ENCODE results near the gene BCS1L.

BCS1L gene, protein sequence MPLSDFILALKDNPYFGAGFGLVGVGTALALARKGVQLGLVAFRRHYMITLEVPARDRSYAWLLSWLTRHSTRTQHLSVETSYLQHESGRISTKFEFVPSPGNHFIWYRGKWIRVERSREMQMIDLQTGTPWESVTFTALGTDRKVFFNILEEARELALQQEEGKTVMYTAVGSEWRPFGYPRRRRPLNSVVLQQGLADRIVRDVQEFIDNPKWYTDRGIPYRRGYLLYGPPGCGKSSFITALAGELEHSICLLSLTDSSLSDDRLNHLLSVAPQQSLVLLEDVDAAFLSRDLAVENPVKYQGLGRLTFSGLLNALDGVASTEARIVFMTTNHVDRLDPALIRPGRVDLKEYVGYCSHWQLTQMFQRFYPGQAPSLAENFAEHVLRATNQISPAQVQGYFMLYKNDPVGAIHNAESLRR

DNA sequence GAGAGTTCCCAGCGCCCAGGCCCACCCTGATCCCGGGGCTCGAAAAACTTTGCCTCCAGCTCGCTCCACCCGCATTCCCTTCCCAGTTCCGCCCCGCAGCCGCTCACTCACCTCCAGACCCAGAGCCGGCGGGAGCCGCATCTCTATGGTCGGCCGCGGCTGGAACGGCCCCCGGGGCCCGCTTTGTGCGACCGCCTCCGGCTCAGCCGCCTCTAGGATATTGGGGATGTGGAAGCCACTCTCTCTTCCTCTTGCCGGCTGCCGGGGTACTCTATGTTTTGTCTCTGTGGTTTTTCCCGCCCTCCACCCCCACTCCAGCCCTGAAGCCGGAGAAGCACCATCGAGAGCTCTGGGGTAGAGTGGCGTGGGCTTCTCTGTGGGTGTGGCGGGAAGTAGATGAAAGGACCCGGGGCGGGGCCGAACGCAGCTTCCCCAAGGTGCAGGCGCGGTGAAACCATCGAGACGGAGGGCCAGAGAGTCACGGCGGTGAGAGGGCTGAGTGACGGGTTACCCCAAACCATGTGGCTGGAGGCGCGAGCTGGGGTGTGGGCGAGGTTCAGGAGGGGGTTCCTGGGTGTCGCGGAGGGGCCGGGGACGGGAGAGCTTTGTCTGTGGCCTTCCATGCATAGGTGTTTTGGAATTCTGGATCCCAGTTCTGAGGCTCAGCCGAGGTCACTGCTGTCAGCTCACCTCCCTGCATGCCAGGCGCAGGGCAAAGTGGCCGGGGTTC, at the start of gene BCS1L, which contains the start of gene ZNF142:
BCS1L (plus strand) TSS at position 426 of the 730 bp plus-strand sequence. CDS start 1,305 bp downstream, outside the sequence.
ZNF142 (minus strand) TSS at position 366 of the 730 bp plus-strand sequence. CDS start 3,194 bp downstream, outside the sequence.
- DNase-seq (ENCODE audit: low read depth in 2 of 2): peak; percentile 94 to 97

GRCh38 chr2:218615868-218616315, 43.6 kb upstream of the BCS1L start:
- DNase-seq (ENCODE audit: low read depth in 2 of 2): no peak

GRCh38 chr2:218618102-218618860, 41.2 kb upstream of the BCS1L start:
- DNase-seq (ENCODE audit: low read depth in 2 of 2): no peak

GRCh38 chr2:218621007-218621406, 38.5 kb upstream of the BCS1L start:
- no peak for DNase-seq (ENCODE audit: low read depth in 2 of 2)

GRCh38 chr2:218622606-218623365, 36.7 kb upstream of the BCS1L start:
- no peak for DNase-seq (ENCODE audit: low read depth in 2 of 2)

DNA sequence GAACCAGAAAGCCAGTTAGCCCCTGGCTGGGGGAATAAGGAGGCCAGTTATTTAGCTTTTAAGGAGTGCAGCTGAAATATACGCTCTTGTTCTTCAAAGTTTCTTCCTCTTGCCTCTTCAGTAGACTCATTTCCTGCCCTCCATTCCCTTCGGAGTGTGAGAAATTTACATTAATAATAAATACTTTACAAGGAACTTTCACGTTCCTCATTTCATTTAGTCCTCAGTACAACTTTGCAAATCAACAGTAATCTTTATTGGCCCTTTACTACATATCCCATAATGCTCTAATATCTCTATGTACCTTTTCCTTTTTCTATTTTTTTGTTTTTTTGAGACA, 36.1 kb upstream of the BCS1L start:
- DNase-seq (ENCODE audit: low read depth in 2 of 2): no peak

DNA sequence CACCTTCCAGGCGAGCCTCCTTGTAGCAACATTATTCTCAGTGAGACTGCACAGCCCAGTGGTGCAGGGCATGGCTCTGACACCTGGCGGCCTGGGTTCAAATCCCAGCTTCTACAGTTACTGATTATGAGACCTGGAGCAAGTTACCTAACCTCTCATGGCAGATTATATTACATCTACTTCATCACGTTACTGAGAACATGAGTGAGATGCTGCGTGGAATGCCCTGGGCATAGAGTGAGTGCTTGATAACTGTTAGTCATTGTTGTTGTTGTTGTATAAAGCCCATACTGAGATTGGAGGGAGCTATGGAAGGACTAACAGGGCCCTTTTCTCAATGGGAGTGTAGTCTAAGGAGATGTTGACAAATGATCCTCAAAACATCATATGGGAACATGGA, 33.1 kb upstream of the BCS1L start:
- DNase-seq (ENCODE audit: low read depth in 2 of 2): no peak

DNA sequence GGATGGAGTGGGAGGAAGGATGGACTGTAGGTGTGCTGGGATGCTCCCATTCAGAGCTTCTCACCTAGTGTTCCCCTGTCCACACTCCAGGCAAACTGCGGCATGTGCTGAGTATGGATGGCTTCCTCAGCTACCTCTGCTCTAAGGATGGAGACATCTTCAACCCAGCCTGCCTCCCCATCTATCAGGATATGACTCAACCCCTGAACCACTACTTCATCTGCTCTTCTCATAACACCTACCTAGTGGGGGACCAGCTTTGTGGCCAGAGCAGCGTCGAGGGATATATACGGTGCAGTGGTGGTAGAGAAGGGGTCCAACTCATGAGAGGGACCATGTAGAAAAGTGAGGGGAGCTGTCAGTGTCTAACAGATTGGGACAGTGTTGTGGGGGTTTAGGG, 31.5 kb upstream of the BCS1L start:
- DNase-seq (ENCODE audit: low read depth in 2 of 2): no peak

DNA sequence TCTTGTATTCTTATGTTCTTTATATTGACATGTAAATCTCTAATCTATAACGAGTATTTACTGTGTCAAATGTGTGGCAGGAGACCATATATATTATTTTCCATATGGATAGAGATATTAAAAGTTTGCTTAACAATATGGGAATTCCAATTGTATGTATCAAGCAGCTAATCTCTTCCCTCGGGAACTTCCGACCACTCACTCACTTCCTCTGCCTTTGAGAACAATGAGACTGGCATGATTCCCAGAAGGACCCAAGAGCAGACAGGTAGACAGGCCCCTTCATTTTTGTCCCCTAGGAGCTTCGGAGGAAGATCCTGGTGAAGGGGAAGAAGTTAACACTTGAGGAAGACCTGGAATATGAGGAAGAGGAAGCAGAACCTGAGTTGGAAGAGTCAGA, 27.6 kb upstream of the BCS1L start:
- DNase-seq (ENCODE audit: low read depth in 2 of 2): no peak

DNA sequence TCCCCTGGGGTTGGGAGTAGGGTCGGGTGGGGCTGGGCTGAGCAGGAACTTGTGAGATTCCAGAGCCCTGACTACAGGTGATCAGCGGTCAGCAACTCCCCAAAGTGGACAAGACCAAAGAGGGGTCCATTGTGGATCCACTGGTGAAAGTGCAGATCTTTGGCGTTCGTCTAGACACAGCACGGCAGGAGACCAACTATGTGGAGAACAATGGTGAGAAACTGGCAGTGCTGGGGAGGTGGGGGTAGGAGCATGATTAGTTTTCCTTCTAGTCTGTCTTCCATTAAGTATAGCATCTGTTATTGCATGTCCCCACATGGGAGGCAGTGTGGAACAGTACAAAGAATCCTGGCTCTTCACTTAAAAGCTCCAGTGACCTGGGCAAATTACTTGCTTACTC, 23.8 kb upstream of the BCS1L start:
- no peak for DNase-seq (ENCODE audit: low read depth in 2 of 2)

GRCh38 chr2:218638372-218638771, 21.1 kb upstream of the BCS1L start:
- no peak for DNase-seq (ENCODE audit: low read depth in 2 of 2)

DNA sequence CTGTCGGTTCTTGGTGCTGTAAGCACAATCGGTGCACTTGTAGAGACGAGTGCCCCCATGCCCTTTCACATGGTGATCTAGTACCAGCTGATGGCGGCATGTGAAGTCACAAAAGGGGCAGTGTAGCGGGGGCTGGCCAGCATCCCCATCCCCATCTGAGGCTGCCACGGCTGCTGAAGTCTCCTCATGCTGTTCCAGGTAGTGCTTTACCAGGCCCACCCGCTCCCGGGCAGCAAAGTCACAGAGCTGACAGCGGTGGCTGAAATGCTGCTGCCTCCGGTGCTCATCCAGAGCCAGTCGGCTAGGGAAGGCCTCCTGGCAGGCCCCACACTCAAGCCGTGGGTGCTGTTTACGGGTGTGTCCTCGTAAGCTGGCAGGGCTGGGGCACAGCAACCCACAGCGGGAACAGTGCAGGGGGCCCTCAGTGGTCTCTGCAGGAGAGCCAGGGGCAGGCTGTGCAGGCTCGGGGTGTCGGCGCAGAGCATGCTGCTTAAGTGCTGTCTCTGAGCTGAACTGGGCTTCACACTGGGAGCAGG, 17.3 kb upstream of the BCS1L start:
- no peak for DNase-seq (ENCODE audit: low read depth in 2 of 2)

DNA sequence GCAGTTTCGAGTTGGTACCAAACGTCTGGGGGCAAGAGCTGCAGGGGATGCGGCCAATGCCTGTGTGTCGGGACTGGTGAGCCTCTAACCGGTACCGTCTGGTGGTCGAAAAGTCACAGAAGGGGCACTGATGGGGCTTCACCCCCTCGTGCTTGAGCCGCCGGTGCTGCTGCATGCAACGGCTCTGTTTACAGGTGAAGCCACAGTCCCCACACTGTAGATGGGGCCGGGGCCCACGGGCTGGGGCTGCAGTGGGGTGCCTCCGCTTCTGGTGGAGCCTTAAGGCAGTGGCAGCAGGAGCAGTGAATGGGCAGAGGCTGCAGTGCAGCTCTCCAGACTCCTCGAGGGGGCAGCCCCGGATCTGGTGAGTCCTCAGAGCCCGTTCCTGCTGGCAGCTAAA, 16.7 kb upstream of the BCS1L start:
- DNase-seq (ENCODE audit: low read depth in 2 of 2): no peak

DNA sequence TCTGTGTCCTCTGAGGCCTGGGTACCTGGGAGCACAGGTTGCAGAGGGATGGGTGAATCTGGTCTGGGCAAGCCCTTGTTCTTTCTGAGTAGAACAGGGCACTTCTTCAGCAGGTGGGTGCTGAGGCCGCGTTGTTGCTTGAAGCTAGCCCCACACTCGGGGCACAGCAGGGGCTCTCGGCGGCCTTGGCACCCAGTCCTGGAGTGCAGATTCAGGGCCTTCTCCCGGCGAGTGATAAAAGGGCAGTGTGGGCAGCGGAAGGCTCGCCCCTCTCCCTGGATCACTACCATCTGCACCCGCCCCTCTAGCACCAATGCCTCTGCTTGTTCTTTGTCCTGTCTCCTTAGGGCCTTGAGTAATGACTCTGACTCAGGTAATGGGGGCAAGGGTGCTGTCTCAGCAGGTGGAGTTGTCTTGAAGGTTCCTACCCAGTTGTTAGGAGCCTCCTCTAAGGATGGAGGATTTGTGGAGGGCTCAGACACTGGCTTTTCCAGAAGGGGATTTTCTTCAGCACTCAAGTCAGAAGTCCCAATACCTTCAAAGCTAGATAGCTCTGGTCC, 15.7 kb upstream of the BCS1L start:
- no peak for DNase-seq (ENCODE audit: low read depth in 2 of 2)

DNA sequence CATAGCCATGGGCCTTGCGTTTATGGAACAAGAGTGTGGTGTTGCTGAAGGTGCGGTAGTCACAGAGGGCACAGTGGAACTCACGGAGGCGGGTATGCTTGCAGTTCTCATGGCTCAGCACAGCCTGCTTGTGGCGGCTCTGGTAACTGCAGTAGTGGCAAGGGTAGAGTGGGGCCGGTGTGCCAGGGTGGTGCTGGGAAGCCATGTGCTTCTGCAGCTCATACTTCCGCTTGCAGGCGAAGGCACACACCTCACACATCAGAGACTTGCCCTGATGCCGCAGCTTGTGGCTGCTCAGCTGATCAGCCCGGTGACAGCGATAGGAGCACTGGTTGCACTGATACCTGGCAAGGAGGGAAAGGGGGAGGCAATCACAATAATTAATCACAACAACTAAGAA, 14.8 kb upstream of the BCS1L start:
- no peak for DNase-seq (ENCODE audit: low read depth in 2 of 2)

GRCh38 chr2:218645126-218645525, 14.4 kb upstream of the BCS1L start:
- no peak for DNase-seq (ENCODE audit: low read depth in 2 of 2)

DNA sequence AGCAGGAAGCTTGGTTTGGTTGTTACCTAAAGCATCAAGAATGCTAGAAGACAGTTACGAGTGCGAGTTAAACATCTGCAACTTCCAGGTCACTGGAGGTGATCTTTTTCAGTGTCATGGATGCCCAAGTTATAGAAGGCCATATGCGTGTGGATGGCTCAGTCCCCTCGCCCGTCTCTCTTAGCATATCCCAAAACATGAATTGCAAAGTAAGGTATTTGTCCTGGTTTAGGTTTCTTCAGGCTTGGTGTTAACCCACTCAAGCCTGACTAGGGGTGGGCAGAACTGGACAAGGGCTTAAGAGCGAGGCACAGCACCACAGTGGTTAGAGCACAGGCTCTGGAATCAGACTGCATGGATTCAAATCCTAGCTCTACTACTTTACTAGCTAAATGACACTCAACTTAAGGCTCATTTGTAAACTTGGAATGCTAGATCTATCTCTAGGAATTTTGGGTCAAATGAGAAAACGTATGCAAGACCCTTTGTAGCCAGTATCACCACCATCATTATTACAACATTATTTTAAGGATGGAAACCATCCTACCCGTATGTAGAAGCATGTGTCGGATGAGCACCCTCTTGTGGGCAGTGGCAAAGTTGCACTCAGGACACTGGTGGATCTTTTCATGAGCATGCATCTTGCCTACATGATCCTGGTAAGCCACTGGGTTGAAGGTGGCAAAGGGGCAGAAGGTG, 11.2 kb upstream of the BCS1L start:
- DNase-seq (ENCODE audit: low read depth in 2 of 2): peak in 1 of 2 donors; percentile 15

GRCh38 chr2:218648787-218649100, 10.7 kb upstream of the BCS1L start:
- DNase-seq (ENCODE audit: low read depth in 2 of 2): no peak

- no peak for DNase-seq (ENCODE audit: low read depth in 2 of 2)
Observed at GRCh38 chr2:218655751-218656150, 3.7 kb upstream of the BCS1L start.

DNA sequence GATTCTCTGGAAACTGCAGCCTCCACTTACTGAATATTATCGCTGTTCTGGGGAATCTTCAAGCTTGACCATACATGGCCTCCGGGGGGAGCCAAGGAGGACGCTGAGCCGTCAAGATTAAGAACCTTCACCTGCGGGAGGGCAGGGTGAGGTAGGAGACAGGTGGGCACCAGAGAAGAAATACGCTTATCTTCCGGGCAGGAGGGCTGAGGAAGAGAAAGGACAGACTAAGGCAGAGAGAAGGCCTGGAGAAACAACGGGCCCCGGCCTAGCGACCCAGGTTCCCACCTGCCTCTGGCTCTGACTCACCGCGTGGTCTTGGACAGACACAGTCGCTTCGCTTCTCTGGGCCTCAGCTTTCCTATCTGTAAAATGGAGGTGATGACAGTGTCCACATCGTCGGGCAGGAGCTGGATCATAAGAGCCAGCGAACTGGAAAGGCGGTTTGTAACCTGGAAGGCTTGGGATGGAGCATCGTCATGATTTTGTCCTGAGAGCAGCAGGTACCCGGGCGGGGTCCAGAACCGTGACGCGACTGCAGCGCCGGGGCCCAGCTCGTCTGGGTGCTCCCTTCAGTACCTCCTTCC, 719 bp upstream of the BCS1L start:
- peak; percentile 35 to 37 for DNase-seq (ENCODE audit: low read depth in 2 of 2)
